Right atrium auricular region (tissue), 2 donors: Measurements from ENCODE around the gene NBR1. TPM values are rescaled to one million over a fixed set of nuclear protein-coding genes. Genes with fewer than 3 reads are reported as not detected.
"Not testable (repeated sequence)": the region's sequence is repeated elsewhere in the genome, so short reads cannot be mapped to it uniquely, and the experiment has no call there.

Experiments used
- DNase-seq: peaks from one replicate; pipeline ENCODE4 v3.0.0-alpha.2; 2019; ENCODE audit warnings: low spot score
- H3K27ac ChIP-seq, 2 donors: fragments of 200-600 bp; sonication (generic); 1 replicate in 1 of 2; 2 replicates in 1 of 2; pipeline ENCODE4 v1.5.1; 2016 to 2019
- H3K27me3 ChIP-seq, 2 donors: fragments of 200-600 bp; sonication (generic); one replicate each; pipeline versions ENCODE4 v1.5.1 to v1.6.0; 2017 to 2019
- H3K36me3 ChIP-seq: fragments of 200-600 bp; sonication (generic); one replicate; pipeline ENCODE4 v1.5.1; 2016
- H3K4me1 ChIP-seq, 2 donors: fragments of 200-600 bp; sonication (generic); one replicate each; pipeline versions ENCODE4 v1.5.1 to v1.6.0; 2017 to 2019
- H3K4me3 ChIP-seq, 2 donors: fragments of 200-600 bp; sonication (generic); 1 replicate in 1 of 2; 2 replicates in 1 of 2; pipeline ENCODE4 v1.5.1; 2017 to 2019; ENCODE audit warnings: mild to moderate bottlenecking in 1 of 2, moderate library complexity in 1 of 2
- H3K9me3 ChIP-seq, 2 donors: fragments of 200-600 bp; sonication (generic); one replicate each; pipeline ENCODE4 v1.5.1; 2019
- total RNA-seq, 2 donors: library from RNA; depleted of rRNA; stranded (reverse); fragments of >200 nt; gene quantifications; one replicate each; pipeline ENCODE4 v1.1.0, GENCODE V29; 2016
- TF ChIP-seq, protein P1 (sequence below), 2 donors: fragments of 200-600 bp; sonication (generic); IDR thresholded peaks; one replicate each; pipeline ENCODE4 v1.5.1; 2019; ENCODE audit warnings: antibody characterized with exemption in 2 of 2

Gene NBR1
- total RNA-seq, 2 donors from 2014 or later: 94.0 to 101 TPM

DNA sequence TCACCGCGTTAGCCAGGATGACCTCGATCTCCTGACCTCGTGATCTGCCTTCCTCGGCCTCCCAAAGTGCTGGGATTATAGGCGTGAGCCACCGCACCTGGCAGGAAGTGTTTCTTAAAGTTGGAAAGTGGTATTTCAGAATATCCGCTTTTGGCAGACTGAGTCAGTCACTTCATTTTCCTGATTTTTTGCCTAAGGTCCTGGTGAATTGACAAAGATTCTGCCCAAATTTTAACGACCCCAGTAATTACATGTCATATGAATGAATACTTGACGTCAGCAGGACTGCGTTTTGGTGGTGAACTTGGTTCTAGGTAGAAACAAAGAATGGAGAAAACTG, 41.4 kb upstream of the NBR1 start:
- H3K27ac ChIP-seq: no peak overlapping the region

DNA sequence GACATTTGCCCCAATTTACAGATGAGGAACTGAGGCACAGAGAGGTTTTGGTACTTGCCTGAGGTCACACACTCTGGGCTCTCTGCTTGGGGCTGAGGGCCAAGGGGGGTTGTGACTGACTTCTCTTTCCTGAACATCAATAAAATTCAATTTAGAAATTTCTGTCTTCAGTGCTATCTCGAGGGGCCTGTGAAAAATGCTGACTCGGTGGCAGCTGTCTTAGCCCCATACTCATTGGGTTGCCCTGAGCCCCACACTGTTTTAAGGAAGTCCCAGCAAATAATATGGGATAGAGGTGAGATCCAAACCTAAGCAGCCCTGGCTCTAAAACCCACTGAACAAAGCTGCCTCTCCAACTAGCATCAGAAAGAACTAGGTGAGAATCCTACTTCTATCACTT, 38.9 kb upstream of the NBR1 start:
- H3K36me3 ChIP-seq: peaks cover 10% of the 10 kb centered on the region
- TF ChIP-seq, protein P1, sequence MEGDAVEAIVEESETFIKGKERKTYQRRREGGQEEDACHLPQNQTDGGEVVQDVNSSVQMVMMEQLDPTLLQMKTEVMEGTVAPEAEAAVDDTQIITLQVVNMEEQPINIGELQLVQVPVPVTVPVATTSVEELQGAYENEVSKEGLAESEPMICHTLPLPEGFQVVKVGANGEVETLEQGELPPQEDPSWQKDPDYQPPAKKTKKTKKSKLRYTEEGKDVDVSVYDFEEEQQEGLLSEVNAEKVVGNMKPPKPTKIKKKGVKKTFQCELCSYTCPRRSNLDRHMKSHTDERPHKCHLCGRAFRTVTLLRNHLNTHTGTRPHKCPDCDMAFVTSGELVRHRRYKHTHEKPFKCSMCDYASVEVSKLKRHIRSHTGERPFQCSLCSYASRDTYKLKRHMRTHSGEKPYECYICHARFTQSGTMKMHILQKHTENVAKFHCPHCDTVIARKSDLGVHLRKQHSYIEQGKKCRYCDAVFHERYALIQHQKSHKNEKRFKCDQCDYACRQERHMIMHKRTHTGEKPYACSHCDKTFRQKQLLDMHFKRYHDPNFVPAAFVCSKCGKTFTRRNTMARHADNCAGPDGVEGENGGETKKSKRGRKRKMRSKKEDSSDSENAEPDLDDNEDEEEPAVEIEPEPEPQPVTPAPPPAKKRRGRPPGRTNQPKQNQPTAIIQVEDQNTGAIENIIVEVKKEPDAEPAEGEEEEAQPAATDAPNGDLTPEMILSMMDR (IDR thresholded peaks at IDR 0.05): no peak
- H3K9me3 ChIP-seq: no peaks in the 10 kb centered on the region
- DNase-seq: no peak
- no peaks in the 10 kb centered on the region for H3K27me3 ChIP-seq
- H3K4me3 ChIP-seq: no peak overlapping the region
- H3K4me1 ChIP-seq: no peaks in the 10 kb centered on the region
- H3K27ac ChIP-seq: no peak overlapping the region

More for the DNA sequence above, 41.4 kb upstream of the NBR1 start:
- Histone ChIP-seq H3K4me1 (peaks cover 0 to 14% of the 10 kb centered on the region in 2 donors), H3K9me3 (no peaks in the 10 kb centered on the region), H3K36me3 (peaks cover 10% of the 10 kb centered on the region), H3K4me3 (no peak overlapping the region), H3K27me3 (no peaks in the 10 kb centered on the region)
- no peak for DNase-seq
- TF ChIP-seq, protein P1 (IDR thresholded peaks at IDR 0.05): no peak

DNA sequence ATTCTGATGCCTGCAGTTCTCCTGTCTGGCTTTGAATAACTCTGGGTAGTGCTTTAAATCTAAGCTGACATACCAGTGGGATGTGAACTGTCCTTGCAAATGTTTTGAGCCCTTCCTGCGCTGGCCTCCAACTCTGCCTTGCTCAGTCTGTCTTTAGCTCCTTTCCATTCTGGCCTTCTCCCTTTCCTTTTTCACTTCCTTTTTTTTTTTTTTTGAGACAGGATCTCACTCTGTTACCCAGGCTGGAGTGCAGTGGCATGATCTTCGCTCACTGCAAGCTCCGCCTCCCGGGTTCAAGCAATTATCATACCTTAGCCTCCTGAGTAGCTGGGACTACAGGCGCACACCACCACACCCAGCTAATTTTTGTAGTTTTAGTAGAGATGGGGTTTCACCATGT, 37.6 kb upstream of the NBR1 start:
- H3K4me3 ChIP-seq, H3K4me1 ChIP-seq, H3K36me3 ChIP-seq, H3K9me3 ChIP-seq, H3K27ac ChIP-seq, DNase-seq, H3K27me3 ChIP-seq: not testable (repeated sequence)

DNA sequence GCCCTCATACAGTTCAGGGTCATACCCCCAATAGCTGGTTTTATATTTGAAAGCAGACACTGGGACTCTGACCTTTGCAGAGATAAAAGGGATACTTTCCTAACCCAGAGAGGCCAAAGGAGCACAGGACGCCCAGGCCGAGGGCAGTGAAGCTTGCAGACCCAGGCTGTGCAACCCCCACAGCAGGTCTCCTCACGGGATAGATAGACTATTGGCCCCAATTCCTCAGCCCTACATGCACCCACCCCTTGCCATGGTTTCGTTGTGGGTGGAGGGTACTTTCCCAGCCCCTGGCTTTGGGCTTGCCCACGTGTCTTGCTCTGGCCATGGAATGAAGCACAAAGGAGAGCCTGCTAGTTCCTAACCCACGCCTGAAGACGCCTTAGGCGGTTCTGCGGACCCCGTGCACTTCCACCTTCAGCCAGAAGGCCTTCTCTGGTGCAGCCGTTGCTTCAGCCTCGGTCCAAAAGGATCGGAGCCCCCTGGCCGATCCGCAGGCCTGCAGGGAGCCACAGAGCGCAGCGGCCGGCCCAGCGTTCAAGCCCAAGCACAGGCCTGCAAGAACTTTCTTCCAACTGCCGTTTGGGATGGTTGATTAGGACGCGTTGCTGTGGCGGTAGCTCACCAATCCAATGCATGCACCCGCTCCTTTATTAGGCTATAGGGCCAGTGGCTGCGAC, 36.1 kb upstream of the NBR1 start:
- H3K27me3 ChIP-seq: no peaks in the 10 kb centered on the region
- H3K9me3 ChIP-seq: no peaks in the 10 kb centered on the region
- H3K36me3 ChIP-seq: peaks cover 10% of the 10 kb centered on the region
- no peaks in the 10 kb centered on the region for H3K4me1 ChIP-seq
- no peak overlapping the region for H3K4me3 ChIP-seq
- TF ChIP-seq, protein P1 (IDR thresholded peaks at IDR 0.05): no peak
- no peak for DNase-seq
- no peak overlapping the region for H3K27ac ChIP-seq

DNA sequence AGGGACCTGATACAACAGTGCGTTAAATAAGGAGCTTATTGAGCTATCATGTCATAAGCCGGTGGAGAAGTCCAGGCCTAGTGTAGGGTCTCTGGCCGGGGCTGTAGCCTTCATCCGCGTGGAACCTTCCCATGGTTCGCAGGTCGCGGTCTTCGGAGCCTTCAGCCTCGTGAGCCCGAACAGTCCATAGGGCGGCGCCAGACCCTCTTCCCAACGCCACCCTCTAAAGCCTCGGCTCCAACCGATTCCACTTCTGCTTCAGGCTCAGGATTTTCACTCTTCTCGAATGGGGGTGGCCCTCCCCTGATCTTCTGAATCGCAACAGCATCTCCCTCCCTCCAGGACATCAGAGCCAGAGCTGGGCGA, 35.6 kb upstream of the NBR1 start:
- Histone ChIP-seq H3K4me1 (no peaks in the 10 kb centered on the region), H3K27ac (no peak overlapping the region), H3K4me3 (no peak overlapping the region), H3K9me3 (no peaks in the 10 kb centered on the region), H3K36me3 (peaks cover 10% of the 10 kb centered on the region), H3K27me3 (no peaks in the 10 kb centered on the region)
- TF ChIP-seq, protein P1 (IDR thresholded peaks at IDR 0.05): no peak
- DNase-seq: no peak

DNA sequence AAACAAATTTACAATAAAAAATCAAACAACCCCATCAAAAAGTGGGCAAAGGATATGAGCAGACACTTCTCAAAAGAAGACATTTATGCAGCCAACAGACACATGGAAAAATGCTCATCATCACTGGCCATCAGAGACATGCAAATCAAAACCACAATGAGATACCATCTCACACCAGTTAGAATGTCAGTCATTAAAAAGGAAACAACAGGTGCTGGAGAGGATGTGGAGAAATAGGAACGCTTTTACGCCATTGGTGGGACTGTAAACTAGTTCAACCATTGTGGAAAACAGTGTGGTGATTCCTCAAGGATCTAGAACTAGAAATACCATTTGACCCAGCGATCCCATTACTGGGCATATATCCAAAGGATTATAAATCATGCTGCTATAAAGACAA, 34.4 kb upstream of the NBR1 start:
- not testable (repeated sequence) for DNase-seq, H3K9me3 ChIP-seq, H3K27me3 ChIP-seq, H3K27ac ChIP-seq, H3K36me3 ChIP-seq, H3K4me3 ChIP-seq, H3K4me1 ChIP-seq

DNA sequence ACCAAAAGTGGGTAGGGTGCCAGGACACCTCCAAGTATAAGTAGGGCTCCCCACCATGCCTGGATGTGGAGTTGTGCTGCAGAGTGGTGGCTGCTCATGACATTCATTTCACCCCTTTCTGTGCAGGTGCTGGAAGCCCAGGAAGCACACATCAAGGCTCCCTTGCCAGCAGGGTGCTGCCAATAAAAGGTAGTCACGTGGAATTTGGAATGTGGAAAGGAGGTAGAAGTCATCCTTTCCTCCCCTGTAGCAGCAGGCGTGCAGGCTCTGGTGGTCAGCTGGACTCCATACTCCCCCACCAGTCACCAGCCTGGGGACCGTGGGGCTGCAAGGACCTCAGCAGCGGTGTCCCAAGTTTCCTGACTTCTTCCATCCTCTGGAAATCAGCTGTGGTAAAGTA, 32.5 kb upstream of the NBR1 start:
- not testable (repeated sequence) for DNase-seq, H3K4me3 ChIP-seq, H3K36me3 ChIP-seq

More for the DNA sequence above, 32.5 kb upstream of the NBR1 start:
- not testable (repeated sequence) for H3K27ac ChIP-seq, H3K9me3 ChIP-seq, H3K27me3 ChIP-seq, H3K4me1 ChIP-seq
